HG03575 (cell line): ENCODE data around the gene SPRED3.
"Not testable (repeated sequence)": the region's sequence is repeated elsewhere in the genome, so short reads cannot be mapped to it uniquely, and the experiment has no call there.

Experiments
- ATAC-seq: cut with Tn5 transposase; IDR thresholded peaks from one replicate; pipeline ENCODE4 v1.9.1; 2021; ENCODE audit not compliant: unreplicated experiment, insufficient number of reproducible peaks, low FRiP score; ENCODE audit errors: extremely low read depth

SPRED3 gene

DNA sequence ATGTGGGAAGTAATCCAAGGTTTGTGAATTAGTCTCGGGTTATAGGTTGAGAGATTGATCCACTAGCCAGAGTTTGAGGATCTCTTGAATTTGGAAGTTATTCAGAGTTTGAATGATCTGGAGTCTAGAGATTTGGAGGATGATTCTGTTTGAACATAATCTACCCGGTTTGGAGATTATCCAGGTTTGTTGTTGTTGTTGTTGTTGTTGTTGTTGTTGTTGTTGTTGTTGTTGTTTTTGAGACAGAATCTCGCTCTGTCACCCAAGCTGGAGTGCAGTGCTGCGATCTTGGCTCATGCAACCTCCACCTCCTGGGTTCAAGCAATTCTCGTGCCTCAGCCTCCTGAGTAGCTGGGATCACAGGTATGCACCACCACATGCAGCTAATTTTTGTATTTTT lies 23.4 kb downstream of the SPRED3 start:
- not testable (repeated sequence) for ATAC-seq

DNA sequence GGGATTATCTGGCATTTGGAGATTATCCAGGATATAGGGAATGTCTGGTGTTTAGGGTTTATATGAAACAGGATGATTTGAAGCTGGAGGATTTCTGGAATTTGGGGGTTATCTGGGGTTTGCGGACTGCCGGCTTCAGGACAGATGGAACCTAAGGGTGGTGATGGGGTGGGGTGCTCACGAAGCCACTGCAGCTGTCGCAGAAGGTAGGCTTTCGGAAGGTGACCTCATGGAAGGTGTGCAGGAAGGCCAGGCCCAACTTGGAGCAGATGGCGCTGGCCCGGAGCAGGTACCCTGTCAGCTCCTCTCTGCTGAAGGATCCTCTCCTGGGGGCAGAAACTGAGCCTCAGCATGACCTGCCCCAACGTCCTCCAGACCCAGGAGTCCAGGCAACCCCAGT lies 24.0 kb downstream of the SPRED3 start:
- ATAC-seq = no peak

DNA sequence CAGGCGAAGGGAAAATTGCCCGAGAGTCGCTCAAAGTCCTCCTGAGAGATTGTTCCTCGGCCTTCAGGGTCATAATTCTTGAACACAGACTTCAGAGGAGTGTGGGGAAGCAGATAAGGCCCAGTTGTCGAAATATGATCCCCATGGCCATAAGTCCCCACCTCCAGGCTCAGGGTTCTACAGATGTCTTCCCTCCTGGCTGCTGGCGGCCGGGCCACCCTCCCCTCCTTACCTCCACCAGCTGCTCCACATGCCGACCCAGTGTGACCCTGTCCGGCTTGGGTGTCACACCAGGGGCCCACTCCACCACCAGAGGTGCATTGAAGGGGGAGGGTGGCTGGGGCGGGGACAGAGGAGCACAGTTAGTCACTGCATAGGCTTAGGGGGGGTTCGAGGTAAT lies 24.5 kb downstream of the SPRED3 start:
- no peak for ATAC-seq

DNA sequence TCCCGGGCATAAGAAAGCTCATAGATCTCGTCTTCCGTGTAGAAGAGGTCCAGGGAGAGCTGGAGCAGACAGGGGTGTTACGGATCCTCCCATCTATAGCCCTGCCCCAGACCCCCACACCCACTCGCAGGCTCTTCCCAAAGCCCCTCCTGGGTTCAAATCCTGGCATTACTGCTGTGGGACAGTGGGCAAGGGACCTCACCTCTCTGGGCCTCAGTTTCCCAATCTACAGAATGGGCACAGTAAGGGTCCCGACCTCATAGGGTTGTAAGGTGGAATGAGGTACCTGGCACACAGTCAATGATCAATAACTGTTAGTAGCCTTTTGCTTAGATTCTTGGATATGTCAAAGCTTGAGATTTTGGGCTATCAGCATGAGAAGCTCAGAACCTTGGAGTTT lies 24.9 kb downstream of the SPRED3 start:
- no peak for ATAC-seq

DNA sequence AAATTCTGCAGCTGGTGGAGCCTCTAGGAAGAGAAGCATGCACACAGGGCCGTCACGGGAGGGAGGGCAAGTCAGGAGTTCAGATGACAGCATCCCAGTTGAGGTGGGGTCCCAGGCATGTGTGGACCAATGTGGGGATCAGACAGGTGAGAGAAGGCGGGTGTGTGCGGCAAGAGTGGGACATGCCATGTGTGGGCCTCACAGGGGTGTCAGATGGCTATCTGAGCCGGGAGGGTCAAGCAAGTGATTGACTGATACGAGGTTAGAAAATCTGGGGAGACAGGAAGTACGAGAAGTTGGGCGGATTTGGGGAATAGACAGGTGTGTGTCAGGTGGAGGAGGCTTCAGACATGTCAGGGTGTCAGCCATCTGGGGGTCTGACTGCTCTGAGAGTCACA lies 28.6 kb downstream of the SPRED3 start:
- ATAC-seq = no peak

GRCh38 chr19:38417544-38418506 lies 29.3 kb downstream of the SPRED3 start:
- ATAC-seq = no peak

- ATAC-seq = no peak
Measured at GRCh38 chr19:38420935-38421334, 32.4 kb downstream of the SPRED3 start.

DNA sequence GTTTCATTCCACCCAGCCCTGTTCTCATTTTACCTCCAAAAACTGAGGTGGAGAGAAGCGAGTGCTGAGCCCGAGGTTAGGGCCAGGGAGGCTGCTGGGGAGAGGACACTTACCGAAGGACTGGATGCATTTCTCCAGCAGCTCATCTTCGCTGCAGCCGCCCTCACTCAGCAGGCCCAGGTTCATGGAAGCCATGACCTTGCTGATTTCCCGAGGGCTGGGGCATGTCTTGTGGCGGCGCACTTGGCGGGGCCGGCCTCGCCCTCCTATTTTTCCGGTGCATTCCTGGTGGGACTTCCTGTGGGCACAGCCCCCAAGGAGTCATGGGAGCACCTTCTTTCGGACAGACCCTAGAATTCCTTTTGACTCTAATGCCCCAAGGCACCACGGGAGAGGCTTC lies 33.4 kb downstream of the SPRED3 start:
- ATAC-seq = no peak

DNA sequence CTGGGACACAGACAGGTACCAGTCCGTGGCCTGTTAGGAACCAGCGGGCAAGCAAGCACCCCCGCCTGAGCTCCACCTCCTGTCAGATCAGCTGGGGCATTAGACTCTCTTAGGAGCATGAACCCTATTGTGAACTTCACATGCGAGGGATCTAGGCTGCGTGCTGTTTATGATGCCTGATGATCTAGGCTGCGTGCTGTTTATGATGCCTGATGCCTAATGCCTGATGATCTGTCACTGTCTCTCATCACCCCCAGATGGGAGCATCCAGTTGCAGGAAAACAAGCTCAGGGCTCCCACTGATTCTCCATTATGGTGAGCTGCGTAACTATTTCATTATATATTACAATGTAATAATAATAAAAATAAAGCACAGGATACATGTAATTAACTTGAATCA lies 33.9 kb downstream of the SPRED3 start:
- no peak for ATAC-seq

DNA sequence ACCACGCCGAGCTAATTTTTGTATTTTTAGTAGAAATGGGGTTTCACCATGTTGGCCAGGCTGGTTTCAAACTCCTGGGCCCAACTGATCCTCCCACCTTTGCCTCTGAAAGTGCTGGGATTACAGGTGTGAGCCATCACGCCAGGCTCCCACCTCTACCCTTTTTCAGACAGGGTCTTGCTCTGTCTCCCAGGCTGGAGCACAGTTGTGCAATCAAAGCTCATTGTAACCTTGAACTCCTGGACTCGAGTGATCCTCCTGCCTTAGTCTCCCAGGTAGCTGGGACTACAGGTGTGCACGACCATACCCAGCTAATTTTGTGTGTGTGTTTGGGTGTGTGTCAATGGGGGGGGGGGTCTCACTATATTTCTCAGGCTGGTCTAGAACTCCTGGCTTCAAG lies 35.8 kb downstream of the SPRED3 start:
- ATAC-seq = no peak

DNA sequence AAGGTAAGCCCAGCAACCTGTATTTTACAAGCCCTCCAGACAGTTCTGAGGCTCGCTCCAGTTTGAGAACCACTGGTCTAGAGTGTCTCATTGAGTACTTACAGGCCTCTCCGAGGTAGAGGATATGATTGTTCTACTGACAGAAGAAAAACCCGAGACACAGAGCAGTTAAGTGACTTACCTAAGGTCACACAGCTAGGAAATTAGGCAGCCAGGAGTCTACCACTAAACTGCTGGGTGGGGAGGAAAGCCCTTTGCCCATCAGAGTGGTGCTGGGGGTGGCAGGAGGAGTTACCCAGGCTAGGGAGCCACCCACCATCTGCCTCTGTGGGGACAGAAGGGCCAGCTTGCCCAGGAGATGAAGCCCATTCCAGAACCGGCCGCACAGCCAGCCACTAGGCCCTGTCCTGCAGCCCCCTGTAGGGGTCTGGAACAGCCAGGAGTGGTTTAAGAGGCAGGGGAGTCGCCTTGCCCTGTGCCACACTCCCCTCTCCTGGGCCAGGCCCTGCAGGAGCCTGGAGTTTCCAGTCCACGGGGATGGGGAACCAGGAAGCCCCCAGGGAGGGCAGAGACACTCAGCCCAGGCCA lies 36.8 kb downstream of the SPRED3 start:
- ATAC-seq = no peak

GRCh38 chr19:38425810-38426466 lies 37.4 kb downstream of the SPRED3 start, which contains the start of gene RASGRP4:
RASGRP4 (minus strand) TSS chr19:38426219; CDS start chr19:38426091, 128 bp downstream.
- ATAC-seq = no peak

- not testable (repeated sequence) for ATAC-seq
Measured at GRCh38 chr19:38427035-38427677, 38.7 kb downstream of the SPRED3 start.

GRCh38 chr19:38429055-38429810 lies 40.7 kb downstream of the SPRED3 start:
- ATAC-seq = no peak

GRCh38 chr19:38429811-38430156 lies 41.3 kb downstream of the SPRED3 start:
- no peak for ATAC-seq

DNA sequence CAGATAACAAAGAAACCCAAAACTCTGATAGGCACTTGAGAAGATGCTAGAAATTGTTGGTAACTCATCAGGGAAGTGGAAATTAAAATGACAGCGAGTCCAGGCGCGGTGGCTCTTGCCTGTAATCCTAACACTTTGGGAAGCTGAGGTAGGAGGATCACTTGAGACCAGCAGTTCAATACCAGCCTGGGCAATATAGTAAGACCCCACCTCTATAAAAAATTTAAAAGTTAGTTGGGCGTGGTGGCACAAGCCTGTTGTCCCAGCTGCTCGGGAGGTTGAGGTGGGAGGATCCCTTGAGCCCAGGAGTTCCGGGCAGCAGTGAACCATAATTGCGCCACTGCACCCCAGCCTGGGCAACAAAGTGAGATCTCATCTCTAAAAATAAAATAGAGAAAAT lies 42.4 kb downstream of the SPRED3 start:
- ATAC-seq = no peak

DNA sequence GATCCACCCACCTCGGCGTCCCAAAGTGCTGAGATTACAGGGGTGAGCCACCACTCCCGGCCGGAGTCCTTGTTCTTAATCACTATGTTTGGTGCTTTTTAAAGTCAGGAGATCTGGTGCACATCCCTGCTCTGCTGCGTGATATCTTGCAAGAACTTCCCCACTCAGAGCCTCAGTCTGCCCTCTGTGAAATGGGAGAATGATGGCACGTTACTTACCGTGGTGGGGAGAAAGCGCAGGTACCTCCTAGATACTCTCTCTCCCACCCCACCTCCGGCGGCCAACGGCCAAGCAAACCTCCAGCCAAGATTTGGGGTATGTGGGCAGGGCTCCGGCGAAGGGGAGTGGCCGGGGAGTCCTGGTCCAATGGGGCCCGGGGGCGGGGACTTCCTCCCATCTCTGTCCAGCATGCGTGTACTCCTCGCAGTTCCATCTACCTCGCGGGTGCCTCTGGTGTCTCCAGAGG lies 44.8 kb downstream of the SPRED3 start, which contains the start of gene RYR1:
RYR1 (plus strand) TSS at position 424 of the 466 bp plus-strand sequence. CDS start 139 bp downstream, outside the sequence.
- ATAC-seq = no peak

GRCh38 chr19:38434549-38435051 lies 46.1 kb downstream of the SPRED3 start:
- no peak for ATAC-seq
